SH-SY5Y (cell line): ENCODE measurements around the gene RNASE4.
A peak's percentile ranks its signal among the peaks of the same experiment; 100 is the strongest.

ENCODE experiments used
- GATA2 ChIP-seq: IDR thresholded peaks from 2 replicates; pipeline ENCODE4 v1.6.1; 2011; ENCODE audit warnings: mild to moderate bottlenecking, low read depth, low read length
- GATA3 ChIP-seq: IDR thresholded peaks from 2 replicates; pipeline ENCODE4 v1.6.1; 2011; ENCODE audit warnings: low read depth, mild to moderate bottlenecking, low read length, moderate library complexity

The RNASE4 gene

GRCh38 chr14:20662968-20663732 lies 21.2 kb upstream of the RNASE4 start:
- TF ChIP-seq GATA3 (no peak), GATA2 (no peak)

GRCh38 chr14:20667957-20668356 lies 16.4 kb upstream of the RNASE4 start:
- TF ChIP-seq GATA2 (no peak), GATA3 (no peak)

- no peak for TF ChIP-seq GATA3
- TF ChIP-seq GATA2, result no peak
These were observed 15.4 kb upstream of the RNASE4 start for GRCh38 chr14:20668969-20669368.

GRCh38 chr14:20671597-20672283 lies 12.6 kb upstream of the RNASE4 start:
- TF ChIP-seq GATA2 (no peak), GATA3 (no peak)

- no peak for TF ChIP-seq GATA3
- no peak for TF ChIP-seq GATA2
These were observed 8.7 kb upstream of the RNASE4 start for GRCh38 chr14:20675669-20676068.

- TF ChIP-seq GATA3, result no peak
- TF ChIP-seq GATA2, result no peak
These were observed 8.3 kb upstream of the RNASE4 start for GRCh38 chr14:20676072-20676471.

- TF ChIP-seq GATA2, result no peak
- TF ChIP-seq GATA3, result no peak
These were observed 4.5 kb upstream of the RNASE4 start for GRCh38 chr14:20679907-20680306.

GRCh38 chr14:20680363-20680762 lies 4.0 kb upstream of the RNASE4 start:
- TF ChIP-seq GATA3 (no peak), GATA2 (no peak)

GRCh38 chr14:20680843-20681347 lies 3.5 kb upstream of the RNASE4 start:
- no peak for TF ChIP-seq GATA2
- TF ChIP-seq GATA3, result no peak

GRCh38 chr14:20681348-20682126 lies 2.8 kb upstream of the RNASE4 start:
- TF ChIP-seq GATA3, result no peak
- no peak for TF ChIP-seq GATA2

GRCh38 chr14:20682127-20682434 lies 2.3 kb upstream of the RNASE4 start:
- no peak for TF ChIP-seq GATA2
- no peak for TF ChIP-seq GATA3

GRCh38 chr14:20682435-20683124 lies 1.8 kb upstream of the RNASE4 start:
- TF ChIP-seq GATA2, result no peak
- no peak for TF ChIP-seq GATA3

- TF ChIP-seq GATA3, result no peak
- TF ChIP-seq GATA2, result peak; percentile 16; the same call in 1 of the 2 replicates
These were observed 1.1 kb upstream of the RNASE4 start for GRCh38 chr14:20683125-20683890.
